ENCODE measurements around the gene NCAPD2.
"Not testable (repeated sequence)": the region's sequence is repeated elsewhere in the genome, so short reads cannot be mapped to it uniquely, and the experiment has no call there.

NCAPD2 gene

GRCh38 chr12:6549684-6550151 lies 55.8 kb downstream of the NCAPD2 start:
- DNase-seq (ENCODE audit: low read depth), result no peak

GRCh38 chr12:6550294-6551062 lies 56.6 kb downstream of the NCAPD2 start:
- no peak for DNase-seq (ENCODE audit: low read depth)

- no peak for DNase-seq (ENCODE audit: low read depth)
Observed at GRCh38 chr12:6551063-6551461, 57.2 kb downstream of the NCAPD2 start.

GRCh38 chr12:6551496-6552139 lies 57.7 kb downstream of the NCAPD2 start:
- DNase-seq (ENCODE audit: low read depth), result no peak

- no peak for DNase-seq (ENCODE audit: low read depth)
Observed at GRCh38 chr12:6552140-6552551, 58.2 kb downstream of the NCAPD2 start.

GRCh38 chr12:6553051-6553868 lies 59.4 kb downstream of the NCAPD2 start:
- DNase-seq (ENCODE audit: low read depth), result no peak

- peak; percentile 51 for DNase-seq (ENCODE audit: low read depth)
Observed at GRCh38 chr12:6554168-6555017, 60.5 kb downstream of the NCAPD2 start.

GRCh38 chr12:6555018-6555691 lies 61.3 kb downstream of the NCAPD2 start:
- DNase-seq (ENCODE audit: low read depth), result no peak

- not testable (repeated sequence) for DNase-seq (ENCODE audit: low read depth)
Observed at GRCh38 chr12:6556496-6556817, 62.6 kb downstream of the NCAPD2 start.

GRCh38 chr12:6556857-6557256 lies 63.0 kb downstream of the NCAPD2 start:
- no peak for DNase-seq (ENCODE audit: low read depth)

- DNase-seq (ENCODE audit: low read depth), result not testable (repeated sequence)
Observed at GRCh38 chr12:6558014-6558760, 64.3 kb downstream of the NCAPD2 start.

GRCh38 chr12:6559500-6559899 lies 65.6 kb downstream of the NCAPD2 start:
- no peak for DNase-seq (ENCODE audit: low read depth)

GRCh38 chr12:6560501-6561205 lies 66.8 kb downstream of the NCAPD2 start:
- no peak for DNase-seq (ENCODE audit: low read depth)

GRCh38 chr12:6562881-6563280 lies 69.0 kb downstream of the NCAPD2 start:
- no peak for DNase-seq (ENCODE audit: low read depth)

GRCh38 chr12:6563448-6564050 lies 69.6 kb downstream of the NCAPD2 start:
- peak; percentile 39 for DNase-seq (ENCODE audit: low read depth)

GRCh38 chr12:6567112-6567670 lies 73.3 kb downstream of the NCAPD2 start:
- no peak for DNase-seq (ENCODE audit: low read depth)

- no peak for DNase-seq (ENCODE audit: low read depth)
Observed at GRCh38 chr12:6569312-6569711, 75.4 kb downstream of the NCAPD2 start.

- DNase-seq (ENCODE audit: low read depth), result no peak
Observed at GRCh38 chr12:6569786-6570185, 75.9 kb downstream of the NCAPD2 start.

- peak; percentile 71 for DNase-seq (ENCODE audit: low read depth)
Observed at GRCh38 chr12:6570264-6570887, 76.5 kb downstream of the NCAPD2 start.
